ENCODE measurements around the gene DNAJC21. TPM values are rescaled to one million over a fixed set of nuclear protein-coding genes. Genes with fewer than 3 reads are reported as not detected.

Gene DNAJC21
- total RNA-seq, 1 donor from 2014 or later, result 46.2 TPM

GRCh38 chr5:34892414-34892813 is 36.9 kb upstream of the DNAJC21 start:
- Mint-ChIP-seq H3K4me3 (no peak overlapping the region), H3K27me3 (ENCODE audit: low read depth) (no peaks in the 10 kb centered on the region), H3K9me3 (no peaks in the 10 kb centered on the region), H3K27ac (ENCODE audit: unreplicated experiment) (no peak overlapping the region), H3K36me3 (ENCODE audit: low read depth) (no peaks in the 10 kb centered on the region), H3K4me1 (no peaks in the 10 kb centered on the region)
- DNase-seq (ENCODE audit: low read depth, low spot score), result no peak
- no peak for TF ChIP-seq CTCF (conservative IDR thresholded peaks at IDR 0.05)

- no peak for TF ChIP-seq CTCF (conservative IDR thresholded peaks at IDR 0.05)
- peaks cover 4% of the 10 kb centered on the region for H3K4me1 Mint-ChIP-seq
- no peak for DNase-seq (ENCODE audit: low read depth, low spot score)
- no peaks in the 10 kb centered on the region for H3K36me3 Mint-ChIP-seq (ENCODE audit: low read depth)
- no peak overlapping the region for H3K27ac Mint-ChIP-seq (ENCODE audit: unreplicated experiment)
- no peaks in the 10 kb centered on the region for H3K9me3 Mint-ChIP-seq
- H3K4me3 Mint-ChIP-seq, result no peak overlapping the region
- H3K27me3 Mint-ChIP-seq (ENCODE audit: low read depth), result no peaks in the 10 kb centered on the region
Measured at GRCh38 chr5:34894716-34895115, 34.6 kb upstream of the DNAJC21 start.

DNA sequence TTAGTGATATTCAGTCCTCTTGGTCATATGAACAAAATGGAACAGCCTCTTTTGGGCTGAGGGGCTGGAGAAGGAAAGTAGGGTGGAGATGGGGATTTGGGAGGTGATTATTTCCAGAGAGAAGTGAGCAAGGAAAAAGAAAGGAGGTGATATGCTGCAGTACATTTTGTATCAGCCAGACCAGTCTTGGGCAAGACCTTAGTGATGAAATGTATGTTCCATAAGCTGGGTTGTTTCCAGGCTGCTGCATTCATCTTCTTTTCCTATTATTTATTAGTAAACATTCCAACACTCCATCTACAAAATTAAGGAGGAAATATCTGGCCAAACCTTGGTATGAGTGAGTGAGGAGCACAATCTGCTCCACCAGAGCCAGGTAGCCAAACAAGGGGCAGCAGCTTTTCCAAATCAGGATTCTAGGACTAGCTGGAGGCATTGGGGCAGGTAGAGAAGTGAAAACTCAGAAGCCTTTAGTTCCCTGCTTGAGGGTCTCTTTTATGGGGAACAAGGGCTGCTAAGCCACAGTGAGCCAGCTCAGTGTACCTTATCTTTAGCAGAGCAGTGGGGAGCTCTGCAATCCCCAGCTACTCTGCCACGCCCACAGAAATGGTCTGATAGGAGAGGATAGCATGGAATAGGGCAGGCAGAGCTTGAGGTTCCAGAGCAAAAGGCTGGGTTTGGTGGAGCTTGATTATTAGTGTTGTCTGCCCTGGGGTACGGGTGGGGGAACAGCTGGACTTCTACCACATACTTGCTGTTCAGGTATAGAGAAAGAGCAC is 33.5 kb upstream of the DNAJC21 start:
- no peak for DNase-seq (ENCODE audit: low read depth, low spot score)
- TF ChIP-seq CTCF (conservative IDR thresholded peaks at IDR 0.05), result no peak
- H3K4me1 Mint-ChIP-seq, result peaks cover 4% of the 10 kb centered on the region
- H3K4me3 Mint-ChIP-seq, result no peak overlapping the region
- no peak overlapping the region for H3K27ac Mint-ChIP-seq (ENCODE audit: unreplicated experiment)
- no peaks in the 10 kb centered on the region for H3K9me3 Mint-ChIP-seq
- H3K36me3 Mint-ChIP-seq (ENCODE audit: low read depth), result no peaks in the 10 kb centered on the region
- H3K27me3 Mint-ChIP-seq (ENCODE audit: low read depth), result no peaks in the 10 kb centered on the region

GRCh38 chr5:34897646-34898045 is 31.7 kb upstream of the DNAJC21 start:
- Mint-ChIP-seq H3K4me3 (no peak overlapping the region), H3K9me3 (no peaks in the 10 kb centered on the region), H3K27ac (ENCODE audit: unreplicated experiment) (no peak overlapping the region), H3K4me1 (peaks cover 4% of the 10 kb centered on the region), H3K36me3 (ENCODE audit: low read depth) (no peaks in the 10 kb centered on the region), H3K27me3 (ENCODE audit: low read depth) (no peaks in the 10 kb centered on the region)
- no peak for DNase-seq (ENCODE audit: low read depth, low spot score)
- TF ChIP-seq CTCF (conservative IDR thresholded peaks at IDR 0.05), result no peak

- Mint-ChIP-seq H3K4me1 (peaks cover 4% of the 10 kb centered on the region), H3K9me3 (no peaks in the 10 kb centered on the region), H3K27me3 (ENCODE audit: low read depth) (no peaks in the 10 kb centered on the region), H3K27ac (ENCODE audit: unreplicated experiment) (no peak overlapping the region), H3K36me3 (ENCODE audit: low read depth) (peaks cover 3% of the 10 kb centered on the region), H3K4me3 (no peak overlapping the region)
- peak; percentile 94 for TF ChIP-seq CTCF (conservative IDR thresholded peaks at IDR 0.05)
- DNase-seq (ENCODE audit: low read depth, low spot score), result peak; percentile 73
Measured at GRCh38 chr5:34898258-34898895, 31.0 kb upstream of the DNAJC21 start.

All from neural crest cell (in vitro differentiated cells).